MCF 10A (cell line): ENCODE data around the gene CCDC183. TPM values are rescaled to one million over a fixed set of nuclear protein-coding genes. Genes with fewer than 3 reads are reported as not detected.
"Not testable (repeated sequence)": the region's sequence is repeated elsewhere in the genome, so short reads cannot be mapped to it uniquely, and the experiment has no call there.

Source experiments
- BruUV-seq: library from RNA; stranded (reverse); fragments of 400-500 nt; replicated peaks from 2 replicates; lab custom pipeline; 2021; lab: Mats Ljungman, UMichigan
- CTCF ChIA-PET: fragments of 300-600 bp; sonication (Branson Sonifier 250); formaldehyde crosslinking; extraction: SDS; loops from one replicate; lab custom pipeline; 2021; ENCODE audit warnings: antibody characterized with exemption, inconsistent platforms; lab: Yijun Ruan, JAX
- POLR2A ChIA-PET: fragments of 300-600, 350-650 bp; sonication (Branson Sonifier 250); formaldehyde crosslinking; extraction: SDS; loops from one replicate; lab custom pipeline; 2020; ENCODE audit warnings: antibody characterized with exemption, inconsistent platforms; lab: Yijun Ruan, JAX
- DNase-seq: peaks from one replicate; pipeline ENCODE4 v3.0.0-alpha.2; 2018; ENCODE audit not compliant: unreplicated experiment
- H3K27ac Mint-ChIP-seq: one replicate; pipeline ENCODE4 v1.8.0; 2022; ENCODE audit warnings: mild to moderate bottlenecking, low read depth, mixed read lengths; ENCODE audit not compliant: unreplicated experiment
- H3K27me3 Mint-ChIP-seq: one replicate; pipeline ENCODE4 v1.8.0; 2022; ENCODE audit warnings: mixed read lengths; ENCODE audit not compliant: insufficient read depth, unreplicated experiment
- H3K36me3 Mint-ChIP-seq: one replicate; pipeline ENCODE4 v1.8.0; 2022; ENCODE audit warnings: mild to moderate bottlenecking, moderate library complexity, mixed read lengths; ENCODE audit not compliant: insufficient read depth, unreplicated experiment
- H3K4me1 Mint-ChIP-seq: one replicate; pipeline ENCODE4 v1.8.0; 2022; ENCODE audit warnings: mixed read lengths; ENCODE audit not compliant: insufficient read depth, unreplicated experiment
- H3K4me3 Mint-ChIP-seq: one replicate; pipeline ENCODE4 v1.8.0; 2022; ENCODE audit warnings: mild to moderate bottlenecking, moderate library complexity, mixed read lengths; ENCODE audit not compliant: unreplicated experiment
- H3K9me3 Mint-ChIP-seq: one replicate; pipeline ENCODE4 v1.8.0; 2022; ENCODE audit warnings: mixed read lengths; ENCODE audit not compliant: unreplicated experiment
- intact Hi-C: fragments of 100-400 bp; cut with micrococcal nuclease; formaldehyde crosslinking; loops from 2 replicates; pipeline ENCODE4 v1.14.1; 2022
- total RNA-seq: library from RNA; stranded (reverse); gene quantifications from 2 replicates; pipeline ENCODE4 v1.2.3, GENCODE V29; 2022
- TF ChIP-seq, protein P1 (sequence below): fragments of 200-600 bp; IDR thresholded peaks from one replicate; pipeline ENCODE4 v1.8.0; 2022; ENCODE audit warnings: antibody characterized with exemption, mild to moderate bottlenecking; ENCODE audit not compliant: unreplicated experiment

The CCDC183 gene
- total RNA-seq, 1 experiment from 2014 or later = 0.26 TPM

- peaks cover 44% of the 10 kb centered on the region for H3K36me3 Mint-ChIP-seq
- TF ChIP-seq, protein P1, sequence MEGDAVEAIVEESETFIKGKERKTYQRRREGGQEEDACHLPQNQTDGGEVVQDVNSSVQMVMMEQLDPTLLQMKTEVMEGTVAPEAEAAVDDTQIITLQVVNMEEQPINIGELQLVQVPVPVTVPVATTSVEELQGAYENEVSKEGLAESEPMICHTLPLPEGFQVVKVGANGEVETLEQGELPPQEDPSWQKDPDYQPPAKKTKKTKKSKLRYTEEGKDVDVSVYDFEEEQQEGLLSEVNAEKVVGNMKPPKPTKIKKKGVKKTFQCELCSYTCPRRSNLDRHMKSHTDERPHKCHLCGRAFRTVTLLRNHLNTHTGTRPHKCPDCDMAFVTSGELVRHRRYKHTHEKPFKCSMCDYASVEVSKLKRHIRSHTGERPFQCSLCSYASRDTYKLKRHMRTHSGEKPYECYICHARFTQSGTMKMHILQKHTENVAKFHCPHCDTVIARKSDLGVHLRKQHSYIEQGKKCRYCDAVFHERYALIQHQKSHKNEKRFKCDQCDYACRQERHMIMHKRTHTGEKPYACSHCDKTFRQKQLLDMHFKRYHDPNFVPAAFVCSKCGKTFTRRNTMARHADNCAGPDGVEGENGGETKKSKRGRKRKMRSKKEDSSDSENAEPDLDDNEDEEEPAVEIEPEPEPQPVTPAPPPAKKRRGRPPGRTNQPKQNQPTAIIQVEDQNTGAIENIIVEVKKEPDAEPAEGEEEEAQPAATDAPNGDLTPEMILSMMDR = peak; percentile 88
- H3K9me3 Mint-ChIP-seq, H3K27me3 Mint-ChIP-seq, BruUV-seq, H3K27ac Mint-ChIP-seq: not testable (repeated sequence)
- peaks cover 18% of the 10 kb centered on the region for H3K4me1 Mint-ChIP-seq
- ChIA-PET CTCF (interaction anchor here (0.5 to 2.3 kb wide), 19 partner anchors 10 to 229 kb away, joined by 3 to 8 read pairs (median 3); partner anchors contain the start of gene RABL6), POLR2A (interaction anchor here (0.6 to 2.0 kb wide), 7 partner anchors 9 to 193 kb away, joined by 3 to 10 read pairs (median 4); partner anchors contain the start of gene MAMDC4)
- DNase-seq = peak; percentile 77
- H3K4me3 Mint-ChIP-seq = peak within 1 kb of the TSS; percentile 67
- intact Hi-C loops = loop anchor here (2.0 to 10.0 kb wide), 2 partner anchors 102 to 192 kb away; partner anchors contain the start of genes C8G and FBXW5
Measured at GRCh38 chr9:136842380-136842948, 46.3 kb downstream of the CCDC183 start, which contains the start of gene AJM1. TSS of gene AJM1 (plus strand) at chr9:136842478. CDS start at chr9:136844415, 1,937 bp downstream.

DNA sequence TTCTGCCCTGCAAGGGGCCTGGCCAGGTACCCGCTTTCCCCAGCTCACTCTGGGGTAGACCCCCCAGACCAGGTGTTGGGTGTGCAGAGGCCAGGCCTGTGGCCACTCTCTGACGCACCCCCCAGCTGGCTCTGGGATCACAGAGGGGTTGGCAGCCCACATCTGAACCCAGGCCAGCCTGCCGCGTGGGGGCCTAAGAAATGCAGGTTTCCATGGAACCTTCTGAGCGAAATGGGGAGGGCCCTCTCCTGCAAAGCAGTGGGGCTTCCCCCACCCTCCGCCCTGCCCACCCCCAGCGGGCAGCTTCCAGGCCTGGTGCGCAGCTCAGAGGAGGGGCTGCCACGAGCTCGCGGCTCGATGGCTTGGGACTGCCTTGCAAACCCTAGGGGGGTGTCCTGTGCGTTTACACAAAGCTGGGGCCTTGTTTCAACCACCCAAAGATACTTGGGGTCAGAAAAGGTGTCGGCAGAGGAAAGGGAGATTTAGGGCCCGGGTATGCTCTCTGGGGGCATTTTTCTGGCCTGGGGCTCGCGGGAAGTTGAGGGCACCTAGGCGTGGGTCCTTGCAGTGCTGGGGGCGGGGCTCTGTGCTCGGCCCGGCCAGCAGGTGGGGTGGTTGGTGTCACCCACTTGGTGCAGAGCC is 47.1 kb downstream of the CCDC183 start:
- H3K27ac Mint-ChIP-seq, H3K9me3 Mint-ChIP-seq, DNase-seq, H3K27me3 Mint-ChIP-seq, BruUV-seq: not testable (repeated sequence)
- ChIA-PET POLR2A (interaction anchor here (0.7 to 2.0 kb wide), 2 partner anchors 11 to 34 kb away, joined by 5 to 10 read pairs; no protein-coding TSS in a partner anchor), CTCF (interaction anchor here (0.6 to 2.3 kb wide), 15 partner anchors 8 to 219 kb away, joined by 3 to 8 read pairs (median 3); partner anchors contain the start of genes RABL6 and TRAF2)
- Mint-ChIP-seq H3K4me3 (peak overlapping the region; percentile 25), H3K36me3 (peaks cover 47% of the 10 kb centered on the region), H3K4me1 (peaks cover 18% of the 10 kb centered on the region)
- intact Hi-C loops = loop anchor here (2.0 to 10.0 kb wide), 2 partner anchors 102 to 192 kb away; partner anchors contain the start of genes C8G and FBXW5

GRCh38 chr9:136843801-136844740 is 47.9 kb downstream of the CCDC183 start:
- intact Hi-C loops = loop anchor here (2.0 to 10.0 kb wide), 2 partner anchors 101 to 191 kb away; partner anchors contain the start of genes C8G and FBXW5
- DNase-seq = peak; percentile 32
- H3K27ac Mint-ChIP-seq, H3K9me3 Mint-ChIP-seq, BruUV-seq, H3K27me3 Mint-ChIP-seq, POLR2A ChIA-PET: not testable (repeated sequence)
- H3K4me1 Mint-ChIP-seq = peaks cover 13% of the 10 kb centered on the region
- peak overlapping the region; percentile 25 for H3K4me3 Mint-ChIP-seq
- CTCF ChIA-PET = interaction anchor here (0.6 to 1.5 kb wide), 5 partner anchors 9 to 96 kb away, joined by 3 to 8 read pairs (median 4); no protein-coding TSS in a partner anchor
- peaks cover 47% of the 10 kb centered on the region for H3K36me3 Mint-ChIP-seq
- TF ChIP-seq, protein P1 = peak; percentile 75
